LNCaP clone FGC (cell line): Measurements from ENCODE around the gene TAF3.

Experiments used
- DNase-seq: peaks from one replicate; pipeline ENCODE4 v3.0.0-alpha.2; 2011; ENCODE audit warnings: low read depth
- H3K4me3 ChIP-seq: 2 replicates; pipeline ENCODE4 v1.5.1; 2011; ENCODE audit warnings: mild to moderate bottlenecking, low read depth, low read length, control low read depth
- CTCF ChIP-seq: IDR thresholded peaks from 2 replicates; pipeline ENCODE4 v1.5.1; 2012; ENCODE audit warnings: mild to moderate bottlenecking; ENCODE audit not compliant: control insufficient read depth, insufficient read depth; ENCODE audit errors: extremely low read depth

Gene TAF3

DNA sequence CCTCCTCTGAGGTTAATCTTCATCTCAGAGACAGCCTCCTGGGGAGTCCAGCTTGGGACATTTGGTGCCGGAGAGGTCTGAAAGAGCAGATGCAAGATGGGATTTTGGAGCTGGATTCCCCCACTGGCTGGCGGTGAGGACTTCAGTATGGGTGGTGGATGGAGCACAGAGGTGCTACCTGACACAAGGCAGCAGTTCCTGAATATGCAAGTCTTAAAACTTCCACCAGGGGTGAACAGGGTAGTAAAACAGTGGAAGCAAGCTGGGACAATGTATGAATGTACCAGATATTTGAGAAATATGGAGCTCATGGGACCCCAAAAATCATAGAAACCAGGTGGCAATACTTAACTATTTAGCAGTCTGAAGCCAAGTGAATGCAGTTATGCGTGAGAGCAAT is 4.8 kb upstream of the TAF3 start:
- H3K4me3 ChIP-seq: no peak overlapping the region
- no peak for TF ChIP-seq CTCF
- DNase-seq: no peak

GRCh38 chr10:7817576-7817975 is 729 bp upstream of the TAF3 start:
- peak overlapping the region; percentile 91 for H3K4me3 ChIP-seq
- no peak for TF ChIP-seq CTCF
- DNase-seq: no peak

DNA sequence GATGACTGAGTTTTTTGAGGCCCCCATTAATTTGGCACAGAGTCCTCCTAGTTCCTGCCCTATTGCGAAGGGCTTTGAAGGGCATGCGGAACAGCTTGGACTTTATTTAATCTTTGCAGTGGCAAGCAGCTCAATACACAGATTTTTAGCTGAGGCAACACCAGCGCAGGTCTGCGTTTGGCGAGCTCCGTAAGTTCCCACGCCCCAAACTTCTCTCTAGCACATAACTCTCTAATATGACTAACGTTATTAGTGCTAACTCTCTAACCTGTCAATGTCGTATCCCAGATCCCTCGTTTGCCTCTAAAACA is 366 bp upstream of the TAF3 start:
- peak overlapping the region; percentile 91 for H3K4me3 ChIP-seq
- no peak for DNase-seq
- TF ChIP-seq CTCF: no peak

DNA sequence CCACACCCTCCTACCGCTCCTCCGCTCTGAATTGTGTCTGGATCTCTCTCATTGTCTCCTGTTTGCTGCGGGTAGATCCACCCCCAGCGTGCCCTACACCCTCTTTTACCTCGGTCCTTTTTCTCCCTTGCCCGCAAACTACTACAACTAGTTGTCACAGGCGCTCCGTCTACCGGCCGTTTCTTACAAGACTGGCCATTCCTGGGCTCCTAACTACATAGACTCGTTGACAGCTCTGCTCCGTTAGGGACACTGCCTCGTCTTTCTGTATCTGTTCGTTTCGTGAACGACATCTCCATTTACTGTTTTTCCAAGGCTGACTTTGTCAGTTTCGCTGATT is 786 bp downstream of the TAF3 start:
- H3K4me3 ChIP-seq: peak overlapping the region; percentile 91
- no peak for DNase-seq
- TF ChIP-seq CTCF: peak; percentile 60

- no peak for TF ChIP-seq CTCF
- no peak for DNase-seq
- no peak overlapping the region for H3K4me3 ChIP-seq
Measured at GRCh38 chr10:7824251-7824650, 5.9 kb downstream of the TAF3 start.

GRCh38 chr10:7826971-7827370 is 8.7 kb downstream of the TAF3 start:
- H3K4me3 ChIP-seq: no peak overlapping the region
- DNase-seq: no peak

GRCh38 chr10:7829289-7829834 is 11.1 kb downstream of the TAF3 start:
- no peak for TF ChIP-seq CTCF
- no peak for DNase-seq

More at GRCh38 chr10:7826971-7827370, 8.7 kb downstream of the TAF3 start:
- TF ChIP-seq CTCF: no peak

More at GRCh38 chr10:7829289-7829834, 11.1 kb downstream of the TAF3 start:
- no peak overlapping the region for H3K4me3 ChIP-seq
